ENCODE results near the gene ZP2.

Gene ZP2

DNA sequence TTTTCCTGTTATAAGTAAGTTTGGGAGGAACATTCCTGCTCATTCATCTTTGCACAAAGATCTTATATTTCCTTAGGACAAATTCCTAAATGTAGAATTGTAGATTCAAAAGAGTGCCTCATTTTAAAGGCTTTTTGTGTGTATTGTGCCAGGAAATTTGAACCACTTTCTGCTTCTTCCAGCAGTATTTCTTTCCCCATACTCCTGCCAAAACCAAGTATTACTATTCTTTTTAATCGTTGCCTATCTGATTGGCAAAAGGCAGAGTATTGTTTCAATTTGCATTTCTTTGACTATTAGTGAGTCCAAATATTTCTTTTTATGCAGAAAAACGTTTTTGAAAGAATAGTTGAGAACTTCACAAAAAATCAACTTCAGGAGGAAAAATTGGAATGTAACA is 31.4 kb upstream of the ZP2 start (continued):
- TF ChIP-seq ZSCAN23 (tag by site-specific recombination; IDR thresholded peaks at IDR 0.05) (no peak), ZNF654 (tag by site-specific recombination; IDR thresholded peaks at IDR 0.05; ENCODE audit: low read depth) (no peak), HOXC10 (CRISPR knock-in tag; IDR thresholded peaks at IDR 0.05) (no peak)

DNA sequence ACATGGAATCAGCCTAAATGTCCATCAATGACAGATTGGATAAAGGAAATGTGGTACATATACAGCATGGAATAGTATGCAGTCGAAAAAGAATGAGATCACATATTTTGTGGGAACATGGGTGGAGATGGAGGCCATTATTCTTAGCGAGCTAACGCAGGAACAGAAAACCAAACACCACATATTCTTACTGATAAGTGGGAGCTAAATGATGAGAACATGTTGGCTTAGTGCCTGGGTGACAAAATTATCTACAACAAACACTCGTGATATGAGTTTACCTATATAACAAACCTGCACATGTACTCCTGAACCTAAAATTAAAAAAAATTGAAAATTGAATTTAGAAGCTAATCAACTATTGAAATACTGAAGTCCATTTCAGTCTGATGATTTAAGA is 28.3 kb upstream of the ZP2 start:
- Histone ChIP-seq H3K4me3 (ENCODE audit: low read depth, low read length) (no peak overlapping the region), H3K27ac (ENCODE audit: extremely low read depth, low read depth, low read length) (no peak overlapping the region), H3K9me3 (ENCODE audit: control insufficient read depth, insufficient read depth, low read depth, low read length) (no peaks in the 10 kb centered on the region), H3K36me3 (ENCODE audit: control insufficient read depth in 2 of 2, insufficient read depth in 1 of 2, low read length in 2 of 2) (no peaks in the 10 kb centered on the region), H3K4me1 (ENCODE audit: control insufficient read depth, insufficient read depth, low read length) (no peaks in the 10 kb centered on the region)
- ChIA-PET CTCF (interaction anchor here (0.6 to 1.6 kb wide), 2 partner anchors 40 to 51 kb away, joined by 4 read pairs; no protein-coding TSS in a partner anchor), POLR2A (no interaction called here)
- no peak for TF ChIP-seq ZNF830 (tag by site-specific recombination; IDR thresholded peaks at IDR 0.05; ENCODE audit: low read depth)
- TF ChIP-seq, protein P1, sequence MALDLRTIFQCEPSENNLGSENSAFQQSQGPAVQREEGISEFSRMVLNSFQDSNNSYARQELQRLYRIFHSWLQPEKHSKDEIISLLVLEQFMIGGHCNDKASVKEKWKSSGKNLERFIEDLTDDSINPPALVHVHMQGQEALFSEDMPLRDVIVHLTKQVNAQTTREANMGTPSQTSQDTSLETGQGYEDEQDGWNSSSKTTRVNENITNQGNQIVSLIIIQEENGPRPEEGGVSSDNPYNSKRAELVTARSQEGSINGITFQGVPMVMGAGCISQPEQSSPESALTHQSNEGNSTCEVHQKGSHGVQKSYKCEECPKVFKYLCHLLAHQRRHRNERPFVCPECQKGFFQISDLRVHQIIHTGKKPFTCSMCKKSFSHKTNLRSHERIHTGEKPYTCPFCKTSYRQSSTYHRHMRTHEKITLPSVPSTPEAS (tag by site-specific recombination; IDR thresholded peaks at IDR 0.05) = no peak
- TF ChIP-seq ZNF426 (tag by site-specific recombination; IDR thresholded peaks at IDR 0.05) = no peak
- no peak for TF ChIP-seq ZNF791 (tag by site-specific recombination; IDR thresholded peaks at IDR 0.05)
- TF ChIP-seq, protein P2, sequence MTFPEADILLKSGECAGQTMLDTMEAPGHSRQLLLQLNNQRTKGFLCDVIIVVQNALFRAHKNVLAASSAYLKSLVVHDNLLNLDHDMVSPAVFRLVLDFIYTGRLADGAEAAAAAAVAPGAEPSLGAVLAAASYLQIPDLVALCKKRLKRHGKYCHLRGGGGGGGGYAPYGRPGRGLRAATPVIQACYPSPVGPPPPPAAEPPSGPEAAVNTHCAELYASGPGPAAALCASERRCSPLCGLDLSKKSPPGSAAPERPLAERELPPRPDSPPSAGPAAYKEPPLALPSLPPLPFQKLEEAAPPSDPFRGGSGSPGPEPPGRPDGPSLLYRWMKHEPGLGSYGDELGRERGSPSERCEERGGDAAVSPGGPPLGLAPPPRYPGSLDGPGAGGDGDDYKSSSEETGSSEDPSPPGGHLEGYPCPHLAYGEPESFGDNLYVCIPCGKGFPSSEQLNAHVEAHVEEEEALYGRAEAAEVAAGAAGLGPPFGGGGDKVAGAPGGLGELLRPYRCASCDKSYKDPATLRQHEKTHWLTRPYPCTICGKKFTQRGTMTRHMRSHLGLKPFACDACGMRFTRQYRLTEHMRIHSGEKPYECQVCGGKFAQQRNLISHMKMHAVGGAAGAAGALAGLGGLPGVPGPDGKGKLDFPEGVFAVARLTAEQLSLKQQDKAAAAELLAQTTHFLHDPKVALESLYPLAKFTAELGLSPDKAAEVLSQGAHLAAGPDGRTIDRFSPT (tag by site-specific recombination; IDR thresholded peaks at IDR 0.05) = no peak
- TF ChIP-seq ZNF292 (tag by site-specific recombination; IDR thresholded peaks at IDR 0.05; ENCODE audit: borderline replicate concordance, low read depth) = no peak
- TF ChIP-seq SALL2 (tag by site-specific recombination; IDR thresholded peaks at IDR 0.05; ENCODE audit: borderline replicate concordance) = no peak
- no peak for TF ChIP-seq ZNF677 (tag by site-specific recombination; IDR thresholded peaks at IDR 0.05)
- TF ChIP-seq ZSCAN23 (tag by site-specific recombination; IDR thresholded peaks at IDR 0.05) = no peak
- no peak for TF ChIP-seq SP7 (tag by site-specific recombination; IDR thresholded peaks at IDR 0.05)
- no peak for TF ChIP-seq ZNF596 (tag by site-specific recombination; IDR thresholded peaks at IDR 0.05)
- TF ChIP-seq, protein P3, sequence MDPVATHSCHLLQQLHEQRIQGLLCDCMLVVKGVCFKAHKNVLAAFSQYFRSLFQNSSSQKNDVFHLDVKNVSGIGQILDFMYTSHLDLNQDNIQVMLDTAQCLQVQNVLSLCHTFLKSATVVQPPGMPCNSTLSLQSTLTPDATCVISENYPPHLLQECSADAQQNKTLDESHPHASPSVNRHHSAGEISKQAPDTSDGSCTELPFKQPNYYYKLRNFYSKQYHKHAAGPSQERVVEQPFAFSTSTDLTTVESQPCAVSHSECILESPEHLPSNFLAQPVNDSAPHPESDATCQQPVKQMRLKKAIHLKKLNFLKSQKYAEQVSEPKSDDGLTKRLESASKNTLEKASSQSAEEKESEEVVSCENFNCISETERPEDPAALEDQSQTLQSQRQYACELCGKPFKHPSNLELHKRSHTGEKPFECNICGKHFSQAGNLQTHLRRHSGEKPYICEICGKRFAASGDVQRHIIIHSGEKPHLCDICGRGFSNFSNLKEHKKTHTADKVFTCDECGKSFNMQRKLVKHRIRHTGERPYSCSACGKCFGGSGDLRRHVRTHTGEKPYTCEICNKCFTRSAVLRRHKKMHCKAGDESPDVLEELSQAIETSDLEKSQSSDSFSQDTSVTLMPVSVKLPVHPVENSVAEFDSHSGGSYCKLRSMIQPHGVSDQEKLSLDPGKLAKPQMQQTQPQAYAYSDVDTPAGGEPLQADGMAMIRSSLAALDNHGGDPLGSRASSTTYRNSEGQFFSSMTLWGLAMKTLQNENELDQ (tag by site-specific recombination; IDR thresholded peaks at IDR 0.05; ENCODE audit: low read depth) = no peak
- no peak for TF ChIP-seq MEIS1 (CRISPR knock-in tag; IDR thresholded peaks at IDR 0.05; ENCODE audit: borderline replicate concordance)
- TF ChIP-seq, protein P4, sequence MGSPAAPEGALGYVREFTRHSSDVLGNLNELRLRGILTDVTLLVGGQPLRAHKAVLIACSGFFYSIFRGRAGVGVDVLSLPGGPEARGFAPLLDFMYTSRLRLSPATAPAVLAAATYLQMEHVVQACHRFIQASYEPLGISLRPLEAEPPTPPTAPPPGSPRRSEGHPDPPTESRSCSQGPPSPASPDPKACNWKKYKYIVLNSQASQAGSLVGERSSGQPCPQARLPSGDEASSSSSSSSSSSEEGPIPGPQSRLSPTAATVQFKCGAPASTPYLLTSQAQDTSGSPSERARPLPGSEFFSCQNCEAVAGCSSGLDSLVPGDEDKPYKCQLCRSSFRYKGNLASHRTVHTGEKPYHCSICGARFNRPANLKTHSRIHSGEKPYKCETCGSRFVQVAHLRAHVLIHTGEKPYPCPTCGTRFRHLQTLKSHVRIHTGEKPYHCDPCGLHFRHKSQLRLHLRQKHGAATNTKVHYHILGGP (tag by site-specific recombination; IDR thresholded peaks at IDR 0.05) = no peak
- no peak for TF ChIP-seq SETDB1 (IDR thresholded peaks at IDR 0.05; ENCODE audit: insufficient read length, low read length)
- TF ChIP-seq ZNF214 (tag by site-specific recombination; IDR thresholded peaks at IDR 0.05; ENCODE audit: borderline replicate concordance) = no peak

All from HEK293 (cell line).